B cell (primary cell): ENCODE data around the gene ADPRS. TPM values are rescaled to one million over a fixed set of nuclear protein-coding genes. Genes with fewer than 3 reads are reported as not detected.

Experiments
- ATAC-seq: fragments of 200-7000 bp; cut with Tn5 transposase; one replicate; pipeline ENCODE4 v1.10.0; 2021; ENCODE audit warnings: low read depth, mild to moderate bottlenecking, moderate number of reproducible peaks, moderate library complexity
- CTCF ChIA-PET: fragments of 350-600 bp; sonication (Branson Sonifier 250); formaldehyde crosslinking; loops from one replicate; lab custom pipeline; 2021; ENCODE audit warnings: antibody characterized with exemption, inconsistent platforms; lab: Charles Lee
- POLR2A ChIA-PET: fragments of 350-600 bp; sonication (Branson Sonifier 250); formaldehyde crosslinking; loops from one replicate; lab custom pipeline; 2021; ENCODE audit warnings: antibody characterized with exemption; lab: Charles Lee
- DNase-seq: peaks from one replicate; pipeline ENCODE4 v3.0.0; 2013
- H2AFZ ChIP-seq: 2 replicates; pipeline ENCODE4 v1.6.1; 2012; ENCODE audit warnings: mild to moderate bottlenecking, low read depth, low read length; ENCODE audit not compliant: insufficient read depth, poor library complexity, severe bottlenecking
- H3K27ac ChIP-seq, 2 donors: 1 replicate in 1 of 2; 2 replicates in 1 of 2; pipeline ENCODE4 v1.5.1; 2012 to 2013; ENCODE audit warnings: low read length in 2 of 2, mild to moderate bottlenecking in 2 of 2, moderate library complexity in 1 of 2
- H3K27me3 ChIP-seq, 4 experiments: fragments of 200-600 bp in 1 of 4; sonication (generic) in 1 of 4; replicated peaks in 1 of 4; 1 replicate in 2 of 4; 2 replicates in 2 of 4; pipeline versions ENCODE4 v1.6.1 to v1.7.0; 2013 to 2016; ENCODE audit warnings: low read length in 3 of 4, mild to moderate bottlenecking in 2 of 4, mixed read lengths in 1 of 4, moderate library complexity in 1 of 4; ENCODE audit not compliant: insufficient read depth in 4 of 4, control insufficient read depth in 3 of 4; ENCODE audit errors: control extremely low read depth in 1 of 4
- H3K36me3 ChIP-seq, 2 experiments: replicated peaks in 1 of 2; 1 replicate in 1 of 2; 2 replicates in 1 of 2; pipeline versions ENCODE4 v1.6.1 to v1.7.1; 2013; ENCODE audit warnings: low read length in 1 of 2; ENCODE audit not compliant: insufficient read depth in 2 of 2, control insufficient read depth in 1 of 2; ENCODE audit errors: control extremely low read depth in 1 of 2, extremely low read depth in 1 of 2
- H3K4me1 ChIP-seq, 2 donors: fragments of 200-600 bp in 1 of 2; sonication (generic) in 1 of 2; 1 replicate in 1 of 2; 2 replicates in 1 of 2; pipeline versions ENCODE4 v1.5.1 to v1.6.1; 2013 to 2017; ENCODE audit warnings: low read length in 2 of 2; ENCODE audit not compliant: control insufficient read depth in 2 of 2, insufficient read depth in 2 of 2
- H3K4me2 ChIP-seq: replicated peaks from 2 replicates; pipeline ENCODE3; 2012; ENCODE audit warnings: mild to moderate bottlenecking, low read depth, low read length; ENCODE audit not compliant: poor library complexity, severe bottlenecking
- H3K4me3 ChIP-seq, 5 experiments: fragments of 200-600 bp in 1 of 5; sonication (generic) in 1 of 5; 1 replicate in 3 of 5; 2 replicates in 2 of 5; pipeline versions ENCODE4 v1.5.1 to v1.7.0; 2011 to 2016; ENCODE audit warnings: low read length in 4 of 5, mild to moderate bottlenecking in 4 of 5, low read depth in 2 of 5, control low read depth in 1 of 5, moderate library complexity in 1 of 5; ENCODE audit not compliant: insufficient read depth in 1 of 5; ENCODE audit errors: control extremely low read depth in 1 of 5, extremely low read depth in 1 of 5
- H3K79me2 ChIP-seq: fragments of 200-600 bp; sonication (generic); one replicate; pipeline ENCODE4 v1.6.0; 2016; ENCODE audit warnings: low read length; ENCODE audit not compliant: control insufficient read depth, insufficient read depth
- H3K9ac ChIP-seq: fragments of 200-600 bp; sonication (generic); 2 replicates; pipeline ENCODE4 v1.6.1; 2017; ENCODE audit warnings: mild to moderate bottlenecking, low read length, moderate library complexity
- H3K9me3 ChIP-seq, 3 donors: one replicate each; pipeline versions ENCODE4 v1.6.1 to v1.7.1; 2013; ENCODE audit warnings: low read length in 2 of 3; ENCODE audit not compliant: control insufficient read depth in 2 of 3, insufficient read depth in 1 of 3; ENCODE audit errors: control extremely low read depth in 1 of 3
- H4K20me1 ChIP-seq: 2 replicates; pipeline ENCODE4 v1.6.0; 2012; ENCODE audit warnings: mild to moderate bottlenecking, low read length; ENCODE audit not compliant: insufficient read depth, control insufficient read depth, poor library complexity, severe bottlenecking
- H3K27ac Mint-ChIP-seq: one replicate; pipeline ENCODE4 v1.8.0; 2021; ENCODE audit warnings: mixed read lengths
- H3K27me3 Mint-ChIP-seq: one replicate; pipeline ENCODE4 v1.8.0; 2021; ENCODE audit warnings: mixed read lengths
- H3K4me1 Mint-ChIP-seq: one replicate; pipeline ENCODE4 v1.8.0; 2021; ENCODE audit warnings: mixed read lengths
- H3K4me3 Mint-ChIP-seq: one replicate; pipeline ENCODE4 v1.8.0; 2021; ENCODE audit warnings: mixed read lengths
- H3K9me3 Mint-ChIP-seq: one replicate; pipeline ENCODE4 v1.8.0; 2022; ENCODE audit warnings: mixed read lengths; ENCODE audit not compliant: insufficient read depth
- CTCF ChIP-seq: fragments of 200-600 bp; IDR thresholded peaks from one replicate; pipeline ENCODE4 v1.8.0; 2022; ENCODE audit warnings: antibody characterized with exemption, mild to moderate bottlenecking
- EZH2 ChIP-seq: IDR thresholded peaks from 2 replicates; pipeline ENCODE4 v1.6.1; 2012; ENCODE audit warnings: borderline replicate concordance, low read depth, mild to moderate bottlenecking, moderate library complexity, low read length; ENCODE audit not compliant: insufficient read depth, poor library complexity, severe bottlenecking
- WGBS: methylation state at CpG from one replicate; pipeline ENCODE4 v1.1.5; 2013; ENCODE audit warnings: missing lambda C conversion rate; ENCODE audit not compliant: insufficient coverage; 5-methylcytosine and 5-hydroxymethylcytosine counted together
- intact Hi-C: fragments of 100-400 bp; cut with micrococcal nuclease; formaldehyde crosslinking; loops from one replicate; pipeline ENCODE4 v1.10.0; 2022
- polyA plus RNA-seq: library from polyadenylated mRNA; depleted of rRNA; stranded (reverse); fragments of >200 nt; gene quantifications from 2 replicates; pipeline ENCODE4 v1.2.3, GENCODE V29; 2012
- total RNA-seq, 2 donors: library from RNA; stranded (reverse); fragments of 120-200 nt in 1 of 2; gene quantifications; 1 replicate in 1 of 2; 2 replicates in 1 of 2; pipeline versions ENCODE4 v1.2.3 to v1.2.4, GENCODE V29; 2013 to 2022

Gene ADPRS
- total and polyA plus RNA-seq, 2 donors (not counting 1 experiment from before 2014, with no cell fraction given), result 15.0 to 20.9 TPM

GRCh38 chr1:36135330-36135667, 46.6 kb downstream of the ADPRS start:
- no peak overlapping the region for H3K4me3 Mint-ChIP-seq
- H3K9ac ChIP-seq, result no peak overlapping the region
- ATAC-seq, result no peak
- peaks cover 4% of the 10 kb centered on the region for H3K79me2 ChIP-seq
- H3K9me3 ChIP-seq, result no peaks in the 10 kb centered on the region
- no peaks in the 10 kb centered on the region for H3K27me3 ChIP-seq
- no peak overlapping the region for H3K4me2 ChIP-seq
- no peak overlapping the region for H3K27ac ChIP-seq
- no peak overlapping the region for H3K4me3 ChIP-seq
- H2AFZ ChIP-seq, result no peak overlapping the region
- POLR2A ChIA-PET, result interaction anchor here (0.6 kb wide), 1 partner anchor 28 kb away, joined by 3 read pairs; no protein-coding TSS in a partner anchor
- TF ChIP-seq CTCF (no peak), EZH2 (no peak)
- no peaks in the 10 kb centered on the region for H3K4me1 Mint-ChIP-seq
- no peak for DNase-seq
- H4K20me1 ChIP-seq, result no peaks in the 10 kb centered on the region
- peaks cover 0 to 41% of the 10 kb centered on the region in 2 experiments for H3K36me3 ChIP-seq
- no peaks in the 10 kb centered on the region for H3K4me1 ChIP-seq
- no peaks in the 10 kb centered on the region for H3K27me3 Mint-ChIP-seq
- H3K27ac Mint-ChIP-seq, result no peak overlapping the region
- 94% methylated on average over 3 of the region's 6 CpGs for WGBS
- intact Hi-C loops, result no loop called here
- CTCF ChIA-PET, result interaction anchor here (0.9 to 4.3 kb wide), 13 partner anchors 10 to 277 kb away, joined by 3 to 58 read pairs (median 6); no protein-coding TSS in a partner anchor
- H3K9me3 Mint-ChIP-seq, result no peaks in the 10 kb centered on the region

- intact Hi-C loops, result no loop called here
- no peak for DNase-seq
- Mint-ChIP-seq H3K27ac (peak overlapping the region; percentile 63), H3K9me3 (no peaks in the 10 kb centered on the region), H3K4me3 (no peak overlapping the region), H3K27me3 (no peaks in the 10 kb centered on the region), H3K4me1 (no peaks in the 10 kb centered on the region)
- Histone ChIP-seq H3K4me3 (no peak overlapping the region), H3K9me3 (no peaks in the 10 kb centered on the region), H4K20me1 (no peaks in the 10 kb centered on the region), H3K9ac (no peak overlapping the region), H3K4me1 (no peaks in the 10 kb centered on the region), H2AFZ (no peak overlapping the region), H3K27me3 (no peaks in the 10 kb centered on the region), H3K79me2 (peaks cover 9% of the 10 kb centered on the region), H3K27ac (no peak overlapping the region), H3K4me2 (no peak overlapping the region), H3K36me3 (peaks cover 0 to 42% of the 10 kb centered on the region in 2 experiments)
- ATAC-seq, result no peak
- ChIA-PET POLR2A (no interaction called here), CTCF (interaction anchor here (0.9 to 4.3 kb wide), 11 partner anchors 9 to 261 kb away, joined by 3 to 58 read pairs (median 8); no protein-coding TSS in a partner anchor)
- TF ChIP-seq EZH2, result no peak
- TF ChIP-seq CTCF, result no peak
Measured at GRCh38 chr1:36135796-36136195, 47.1 kb downstream of the ADPRS start.
